Measurements from ENCODE around the gene UBA1.

Gene UBA1

DNA sequence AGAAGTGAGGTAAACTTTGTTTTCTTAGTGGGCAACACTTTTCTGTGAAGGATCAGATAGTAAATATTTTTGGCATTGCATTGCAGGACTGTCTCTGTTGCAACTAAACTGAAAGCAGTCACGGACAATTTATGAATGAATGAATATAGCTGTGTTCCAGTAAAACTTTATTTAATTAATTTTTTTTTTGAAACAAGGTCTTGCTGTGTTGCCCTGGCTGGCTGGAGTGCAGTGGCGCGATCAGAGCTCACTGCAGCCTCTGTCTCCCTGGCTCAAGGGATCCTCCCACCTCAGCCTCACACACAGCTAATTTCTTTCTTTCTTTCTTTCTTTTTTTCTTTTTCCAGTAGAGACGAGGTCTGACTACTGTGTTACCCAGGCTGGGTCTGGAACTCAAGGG lies 32.8 kb upstream of the UBA1 start:
- Histone ChIP-seq H3K4me3 (ENCODE audit: low read depth, low read length, poor library complexity, severe bottlenecking) (no peak overlapping the region), H3K9me3 (ENCODE audit: low read length) (no peaks in the 10 kb centered on the region), H3K36me3 (ENCODE audit: insufficient read depth, low read length) (peaks cover 50% of the 10 kb centered on the region), H4K20me1 (ENCODE audit: insufficient read depth, low read length) (no peaks in the 10 kb centered on the region), H3F3A (ENCODE audit: insufficient read depth, low read length) (no peaks in the 10 kb centered on the region), H3K9me2 (ENCODE audit: low read depth, low read length) (no peaks in the 10 kb centered on the region), H2AFZ (ENCODE audit: low read length) (no peak overlapping the region), H3K9ac (ENCODE audit: low read length) (no peak overlapping the region), H3K4me1 (ENCODE audit: insufficient read depth, low read length, severe bottlenecking) (no peaks in the 10 kb centered on the region), H3K4me2 (ENCODE audit: low read length) (no peak overlapping the region), H3K79me2 (ENCODE audit: insufficient read depth, low read length) (peaks cover 17% of the 10 kb centered on the region; the same call in 1 of the 2 replicates), H3K27me3 (ENCODE audit: insufficient read depth, low read length) (no peaks in the 10 kb centered on the region), H3K27ac (ENCODE audit: low read depth, low read length, poor library complexity, severe bottlenecking) (no peak overlapping the region)
- TF ChIP-seq EZH2 (IDR thresholded peaks at IDR 0.05; ENCODE audit: borderline replicate concordance, low read length) = no peak
- TF ChIP-seq, protein P1, sequence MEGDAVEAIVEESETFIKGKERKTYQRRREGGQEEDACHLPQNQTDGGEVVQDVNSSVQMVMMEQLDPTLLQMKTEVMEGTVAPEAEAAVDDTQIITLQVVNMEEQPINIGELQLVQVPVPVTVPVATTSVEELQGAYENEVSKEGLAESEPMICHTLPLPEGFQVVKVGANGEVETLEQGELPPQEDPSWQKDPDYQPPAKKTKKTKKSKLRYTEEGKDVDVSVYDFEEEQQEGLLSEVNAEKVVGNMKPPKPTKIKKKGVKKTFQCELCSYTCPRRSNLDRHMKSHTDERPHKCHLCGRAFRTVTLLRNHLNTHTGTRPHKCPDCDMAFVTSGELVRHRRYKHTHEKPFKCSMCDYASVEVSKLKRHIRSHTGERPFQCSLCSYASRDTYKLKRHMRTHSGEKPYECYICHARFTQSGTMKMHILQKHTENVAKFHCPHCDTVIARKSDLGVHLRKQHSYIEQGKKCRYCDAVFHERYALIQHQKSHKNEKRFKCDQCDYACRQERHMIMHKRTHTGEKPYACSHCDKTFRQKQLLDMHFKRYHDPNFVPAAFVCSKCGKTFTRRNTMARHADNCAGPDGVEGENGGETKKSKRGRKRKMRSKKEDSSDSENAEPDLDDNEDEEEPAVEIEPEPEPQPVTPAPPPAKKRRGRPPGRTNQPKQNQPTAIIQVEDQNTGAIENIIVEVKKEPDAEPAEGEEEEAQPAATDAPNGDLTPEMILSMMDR (IDR thresholded peaks at IDR 0.05; ENCODE audit: low read length) = no peak

DNA sequence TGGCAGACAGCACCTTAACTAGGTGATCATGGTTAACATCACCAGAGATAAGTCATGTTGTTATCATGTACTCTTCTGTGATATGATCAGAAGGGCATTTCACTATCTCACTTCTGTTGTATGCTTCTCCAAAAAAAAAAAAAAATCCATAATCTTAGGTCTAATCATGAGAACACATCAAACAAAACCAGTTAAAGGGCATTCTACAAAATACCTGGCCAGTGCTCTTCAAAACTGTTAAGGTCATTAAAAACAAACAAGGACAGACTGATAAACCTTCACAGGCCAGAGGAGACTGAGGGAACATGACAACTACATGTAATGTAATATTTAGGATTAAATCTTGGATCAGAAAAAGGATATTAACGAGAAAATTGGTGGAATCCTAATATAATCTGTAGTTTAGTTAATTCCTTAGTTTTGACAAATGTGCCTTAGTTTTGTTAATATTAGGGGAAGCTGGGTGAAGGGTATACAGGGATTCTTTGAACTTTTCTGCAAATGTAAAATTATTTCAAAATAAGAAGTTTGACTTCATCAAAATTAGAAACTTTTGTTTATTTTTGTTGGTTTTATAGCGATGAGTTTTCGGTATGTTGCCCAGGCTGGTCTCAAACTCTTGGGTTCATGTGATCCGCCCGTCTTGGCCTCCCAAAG lies 30.6 kb upstream of the UBA1 start:
- Histone ChIP-seq H3F3A (ENCODE audit: insufficient read depth, low read length) (no peaks in the 10 kb centered on the region), H3K27me3 (ENCODE audit: insufficient read depth, low read length) (no peaks in the 10 kb centered on the region), H3K27ac (ENCODE audit: low read depth, low read length, poor library complexity, severe bottlenecking) (no peak overlapping the region), H3K9ac (ENCODE audit: low read length) (no peak overlapping the region), H3K36me3 (ENCODE audit: insufficient read depth, low read length) (peaks cover 31% of the 10 kb centered on the region), H3K9me2 (ENCODE audit: low read depth, low read length) (no peaks in the 10 kb centered on the region), H3K4me3 (ENCODE audit: low read depth, low read length, poor library complexity, severe bottlenecking) (no peak overlapping the region), H4K20me1 (ENCODE audit: insufficient read depth, low read length) (no peaks in the 10 kb centered on the region), H3K9me3 (ENCODE audit: low read length) (no peaks in the 10 kb centered on the region), H2AFZ (ENCODE audit: low read length) (no peak overlapping the region), H3K79me2 (ENCODE audit: insufficient read depth, low read length) (0 out of 2 replicates have a peak, but pooled peaks cover 12% of the 10 kb centered on the region), H3K4me2 (ENCODE audit: low read length) (no peak overlapping the region), H3K4me1 (ENCODE audit: insufficient read depth, low read length, severe bottlenecking) (no peaks in the 10 kb centered on the region)
- no peak for TF ChIP-seq EZH2 (IDR thresholded peaks at IDR 0.05; ENCODE audit: borderline replicate concordance, low read length)
- TF ChIP-seq, protein P1 (IDR thresholded peaks at IDR 0.05; ENCODE audit: low read length) = no peak

DNA sequence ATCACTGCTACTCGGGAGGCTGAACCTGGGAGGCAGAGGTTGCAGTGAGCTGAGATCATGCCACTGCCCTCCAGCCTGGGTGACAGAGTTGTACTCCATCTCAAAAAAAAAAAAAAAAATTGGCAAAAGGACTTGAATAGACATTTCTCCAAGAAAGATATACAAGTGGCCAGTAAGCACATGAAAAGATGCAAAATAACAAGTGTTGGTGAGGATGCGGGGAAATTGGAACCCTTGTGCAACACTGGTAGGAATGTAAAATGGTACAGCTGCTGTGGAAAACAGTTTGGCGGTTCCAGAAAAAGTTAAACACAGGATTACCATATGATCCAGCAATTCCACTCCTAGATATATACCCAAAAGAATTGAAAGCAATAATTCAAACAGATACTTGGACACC lies 29.2 kb upstream of the UBA1 start:
- no peak overlapping the region for H3K9ac ChIP-seq (ENCODE audit: low read length)
- H3K4me2 ChIP-seq (ENCODE audit: low read length) = no peak overlapping the region
- H3K27me3 ChIP-seq (ENCODE audit: insufficient read depth, low read length) = no peaks in the 10 kb centered on the region
- no peaks in the 10 kb centered on the region for H3F3A ChIP-seq (ENCODE audit: insufficient read depth, low read length)
- H3K27ac ChIP-seq (ENCODE audit: low read depth, low read length, poor library complexity, severe bottlenecking) = no peak overlapping the region
- no peaks in the 10 kb centered on the region for H3K9me2 ChIP-seq (ENCODE audit: low read depth, low read length)
- no peaks in the 10 kb centered on the region for H3K4me1 ChIP-seq (ENCODE audit: insufficient read depth, low read length, severe bottlenecking)
- no peak overlapping the region for H2AFZ ChIP-seq (ENCODE audit: low read length)
- H3K9me3 ChIP-seq (ENCODE audit: low read length) = no peaks in the 10 kb centered on the region
- TF ChIP-seq, protein P1 (IDR thresholded peaks at IDR 0.05; ENCODE audit: low read length) = no peak
- no peak for TF ChIP-seq EZH2 (IDR thresholded peaks at IDR 0.05; ENCODE audit: borderline replicate concordance, low read length)
- H3K79me2 ChIP-seq (ENCODE audit: insufficient read depth, low read length) = 0 out of 2 replicates have a peak, but pooled peaks cover 12% of the 10 kb centered on the region
- H3K36me3 ChIP-seq (ENCODE audit: insufficient read depth, low read length) = peaks cover 34% of the 10 kb centered on the region
- no peaks in the 10 kb centered on the region for H4K20me1 ChIP-seq (ENCODE audit: insufficient read depth, low read length)
- H3K4me3 ChIP-seq (ENCODE audit: low read depth, low read length, poor library complexity, severe bottlenecking) = no peak overlapping the region

Measured in OCI-LY1 (cell line).